ENCODE data around the gene CACHD1.

Gene CACHD1

DNA sequence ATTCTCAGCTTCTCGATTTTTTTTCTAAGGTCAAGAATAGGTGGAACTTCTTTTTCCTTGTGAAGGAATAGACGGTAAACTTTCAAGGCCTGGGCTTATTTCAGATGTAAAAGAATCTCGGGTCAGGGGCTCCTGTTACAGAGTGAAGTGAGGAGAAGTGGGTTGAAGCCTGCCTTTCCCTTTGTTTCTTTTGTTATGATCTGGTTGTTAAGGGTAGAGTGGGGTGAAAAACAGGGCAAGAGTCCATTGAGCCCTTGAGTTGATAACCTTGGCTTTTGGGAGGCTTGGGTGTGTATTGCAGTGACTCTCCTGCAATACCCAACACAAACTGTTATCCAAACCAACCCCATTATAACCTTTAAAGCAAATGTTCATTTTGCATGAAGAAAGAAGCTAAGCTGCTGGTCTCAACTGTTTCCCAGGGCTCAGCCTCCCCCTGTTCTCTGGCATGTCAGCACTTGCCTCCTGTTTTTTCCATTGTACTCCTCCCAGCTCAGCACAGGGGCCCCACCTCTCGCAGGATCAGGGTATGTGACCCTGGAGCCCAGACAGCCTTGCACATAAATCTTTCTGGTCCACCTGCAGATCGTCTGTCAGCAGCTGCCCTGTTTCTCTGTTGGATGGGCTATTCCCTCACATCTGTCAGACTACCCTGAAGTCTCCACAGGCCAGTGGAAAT lies 102.4 kb downstream of the CACHD1 start:
- Mint-ChIP-seq H3K27ac (no peak overlapping the region), H3K4me3 (no peak overlapping the region), H3K36me3 (ENCODE audit: low read depth) (no peaks in the 10 kb centered on the region), H3K27me3 (no peaks in the 10 kb centered on the region), H3K9me3 (no peaks in the 10 kb centered on the region), H3K4me1 (ENCODE audit: low read depth) (peaks cover 6% of the 10 kb centered on the region)
- intact Hi-C loops (cut with micrococcal nuclease) = no loop called here

DNA sequence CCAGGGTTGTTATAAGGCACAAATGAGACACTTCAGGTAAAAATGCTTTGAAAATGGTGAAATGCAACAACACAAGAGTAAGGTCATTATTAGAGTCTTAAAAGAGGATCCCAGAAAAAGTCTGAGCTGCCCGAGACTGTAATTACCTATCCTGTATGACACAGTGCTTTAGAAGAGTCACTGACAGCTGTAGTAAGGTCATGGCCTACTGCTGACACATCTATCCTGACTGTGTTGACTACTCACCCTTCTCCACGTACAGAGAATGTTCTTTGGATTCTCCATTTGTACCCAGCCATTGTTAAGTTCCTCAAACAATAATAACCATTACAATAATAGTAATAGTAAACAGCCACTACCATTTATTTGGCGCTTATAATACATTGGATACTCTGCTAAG lies 104.4 kb downstream of the CACHD1 start:
- no peaks in the 10 kb centered on the region for H3K36me3 Mint-ChIP-seq (ENCODE audit: low read depth)
- no peaks in the 10 kb centered on the region for H3K27me3 Mint-ChIP-seq
- intact Hi-C loops (cut with micrococcal nuclease) = no loop called here
- no peaks in the 10 kb centered on the region for H3K9me3 Mint-ChIP-seq
- H3K4me3 Mint-ChIP-seq = no peak overlapping the region
- H3K4me1 Mint-ChIP-seq (ENCODE audit: low read depth) = peaks cover 3% of the 10 kb centered on the region
- no peak overlapping the region for H3K27ac Mint-ChIP-seq

DNA sequence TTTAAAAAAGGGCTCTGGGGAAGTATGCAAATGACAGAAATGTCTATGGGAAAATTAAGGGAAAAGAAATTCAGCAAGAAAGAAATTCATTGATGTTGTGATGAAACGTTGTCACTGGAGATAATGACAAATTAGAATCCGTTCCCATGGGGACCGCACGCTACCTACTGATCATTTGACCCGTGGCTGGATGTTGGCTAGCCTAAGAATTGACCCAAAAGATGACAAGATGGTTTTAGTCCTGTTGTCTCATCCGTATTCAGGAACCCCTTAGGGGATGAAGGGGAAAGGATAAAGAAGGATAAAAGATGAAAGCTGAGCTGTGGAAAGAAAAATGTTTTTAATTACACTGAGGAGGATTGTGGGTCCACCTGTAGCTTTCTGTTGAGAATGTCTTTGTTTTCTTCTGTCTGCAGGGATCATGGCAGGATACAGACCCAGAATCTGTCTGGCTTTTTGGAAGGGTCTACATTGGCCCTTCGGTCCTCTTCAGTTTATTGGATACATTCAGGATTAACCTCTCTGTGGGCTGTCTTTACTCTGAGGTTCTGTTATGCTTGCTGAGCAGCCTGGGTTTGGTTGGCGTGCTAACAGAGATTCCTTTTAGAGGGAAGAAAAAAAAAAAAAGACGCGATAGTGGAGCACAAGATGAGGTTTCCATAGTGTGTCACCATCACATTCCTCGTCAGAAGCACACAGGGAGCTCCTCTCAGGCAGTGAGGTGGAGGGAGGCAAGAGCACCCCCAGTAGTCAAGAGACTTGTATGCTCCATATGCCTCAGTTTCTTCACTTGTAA lies 106.2 kb downstream of the CACHD1 start:
- H3K27me3 Mint-ChIP-seq = no peaks in the 10 kb centered on the region
- H3K4me1 Mint-ChIP-seq (ENCODE audit: low read depth) = no peaks in the 10 kb centered on the region
- H3K4me3 Mint-ChIP-seq = no peak overlapping the region
- no peaks in the 10 kb centered on the region for H3K36me3 Mint-ChIP-seq (ENCODE audit: low read depth)
- no peak overlapping the region for H3K27ac Mint-ChIP-seq
- intact Hi-C loops (cut with micrococcal nuclease) = no loop called here
- H3K9me3 Mint-ChIP-seq = no peaks in the 10 kb centered on the region

DNA sequence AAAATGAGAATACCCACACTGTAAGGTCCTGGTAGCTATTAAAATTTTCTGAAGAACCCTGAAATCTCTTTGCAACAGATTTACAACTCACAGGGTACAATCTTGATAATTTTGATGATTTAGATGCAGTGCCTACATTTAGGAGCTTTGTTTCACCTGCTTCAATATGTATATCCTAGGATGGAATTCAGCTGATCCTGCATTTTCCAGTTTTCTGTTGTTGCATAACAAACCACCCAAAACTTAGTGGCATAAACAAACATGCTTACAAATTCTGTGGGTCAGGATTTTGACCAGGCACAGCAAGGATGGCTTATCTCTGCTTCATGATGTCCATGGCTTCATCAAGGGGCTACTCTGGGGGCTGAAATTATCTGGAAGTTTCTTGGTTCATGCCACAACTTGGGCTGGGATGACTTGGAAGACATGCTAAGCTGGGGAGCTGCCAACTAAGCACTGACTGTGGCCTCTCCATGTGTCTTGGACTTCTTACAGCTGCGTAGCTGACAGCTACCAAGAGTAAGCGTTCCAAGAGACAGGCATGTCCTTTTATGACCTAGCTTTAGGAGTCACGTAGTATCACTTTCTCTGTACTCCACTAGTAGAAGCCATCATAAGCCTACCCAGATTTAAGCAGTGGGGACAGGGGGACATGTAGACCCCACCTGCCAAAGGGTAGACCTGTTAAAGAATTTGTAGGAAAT lies 108.5 kb downstream of the CACHD1 start:
- H3K9me3 Mint-ChIP-seq = no peaks in the 10 kb centered on the region
- H3K27ac Mint-ChIP-seq = no peak overlapping the region
- H3K4me1 Mint-ChIP-seq (ENCODE audit: low read depth) = no peaks in the 10 kb centered on the region
- H3K36me3 Mint-ChIP-seq (ENCODE audit: low read depth) = no peaks in the 10 kb centered on the region
- no peaks in the 10 kb centered on the region for H3K27me3 Mint-ChIP-seq
- intact Hi-C loops (cut with micrococcal nuclease) = no loop called here
- H3K4me3 Mint-ChIP-seq = no peak overlapping the region

DNA sequence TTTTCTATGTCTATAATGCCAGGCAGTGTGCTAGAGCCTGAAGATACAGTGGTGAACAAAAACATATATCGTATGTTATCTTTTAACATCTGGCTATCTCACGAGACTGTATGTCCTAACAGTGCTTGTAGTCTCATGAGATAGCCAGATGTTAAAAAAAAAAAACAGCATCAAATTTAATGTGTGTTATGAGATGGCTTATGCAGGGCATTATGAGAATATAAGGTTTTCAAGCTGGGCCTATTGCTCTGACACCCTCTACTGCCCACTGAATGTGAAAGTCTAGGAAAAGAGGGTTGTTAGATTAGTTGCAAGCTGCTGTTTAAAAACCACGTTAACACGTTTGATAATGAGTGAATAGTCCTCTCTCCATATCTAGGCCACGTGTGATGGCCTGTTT lies 109.8 kb downstream of the CACHD1 start:
- no peaks in the 10 kb centered on the region for H3K4me1 Mint-ChIP-seq (ENCODE audit: low read depth)
- H3K27me3 Mint-ChIP-seq = no peaks in the 10 kb centered on the region
- H3K27ac Mint-ChIP-seq = no peak overlapping the region
- no peaks in the 10 kb centered on the region for H3K36me3 Mint-ChIP-seq (ENCODE audit: low read depth)
- intact Hi-C loops (cut with micrococcal nuclease) = no loop called here
- H3K4me3 Mint-ChIP-seq = no peak overlapping the region
- no peaks in the 10 kb centered on the region for H3K9me3 Mint-ChIP-seq

DNA sequence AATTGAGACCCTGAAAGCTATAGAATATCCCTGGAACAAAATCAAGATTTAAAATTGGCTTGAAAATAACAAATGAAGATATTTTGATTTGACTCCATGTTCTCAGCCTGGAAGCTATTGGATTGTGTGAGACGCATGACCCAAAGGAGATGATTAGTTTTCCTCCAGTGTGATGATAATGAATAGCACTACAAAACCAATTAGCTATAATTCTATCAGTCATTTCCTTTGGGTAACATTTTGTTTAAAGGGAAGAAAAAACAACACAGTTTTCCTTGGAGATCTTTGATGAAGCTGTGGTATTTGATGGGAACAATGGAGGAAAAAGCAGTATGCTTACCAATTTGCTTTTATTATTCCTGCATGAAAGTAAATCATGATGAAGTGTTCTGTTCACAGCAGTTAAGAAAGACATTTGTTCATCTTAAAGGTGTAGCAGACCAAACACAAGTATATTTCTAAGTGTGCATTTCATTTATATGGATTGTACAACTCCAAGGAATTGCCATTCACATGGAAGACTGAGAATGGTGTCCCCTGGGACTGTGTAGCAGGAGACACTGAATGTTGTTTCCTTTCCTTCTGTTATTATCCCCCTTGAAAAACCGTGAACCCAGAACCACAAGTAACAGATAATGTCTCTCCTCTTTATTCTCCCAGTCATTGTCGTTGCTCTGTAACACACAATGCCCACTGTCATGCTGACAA lies 111.4 kb downstream of the CACHD1 start:
- intact Hi-C loops (cut with micrococcal nuclease) = no loop called here
- H3K36me3 Mint-ChIP-seq (ENCODE audit: low read depth) = no peaks in the 10 kb centered on the region
- no peak overlapping the region for H3K4me3 Mint-ChIP-seq
- no peaks in the 10 kb centered on the region for H3K4me1 Mint-ChIP-seq (ENCODE audit: low read depth)
- no peak overlapping the region for H3K27ac Mint-ChIP-seq
- H3K9me3 Mint-ChIP-seq = no peaks in the 10 kb centered on the region
- no peaks in the 10 kb centered on the region for H3K27me3 Mint-ChIP-seq

DNA sequence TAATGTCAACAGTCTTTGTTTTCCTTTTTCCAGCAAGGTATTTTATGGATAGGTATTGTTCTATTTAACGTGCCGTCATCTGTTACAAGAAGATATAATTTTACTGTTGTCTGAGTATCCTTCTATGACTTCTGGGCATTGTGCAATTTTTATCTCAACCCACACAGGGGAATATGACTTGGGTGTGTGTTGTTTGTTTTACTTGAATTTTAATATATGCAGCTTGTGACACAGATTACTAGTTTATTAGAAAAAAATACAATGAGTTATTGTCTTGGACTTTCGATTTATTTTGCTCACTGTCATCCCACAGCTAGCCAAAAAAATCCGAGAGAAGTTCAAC lies 111.9 kb downstream of the CACHD1 start:
- H3K27me3 Mint-ChIP-seq = no peaks in the 10 kb centered on the region
- intact Hi-C loops (cut with micrococcal nuclease) = no loop called here
- no peaks in the 10 kb centered on the region for H3K4me1 Mint-ChIP-seq (ENCODE audit: low read depth)
- no peaks in the 10 kb centered on the region for H3K9me3 Mint-ChIP-seq
- H3K27ac Mint-ChIP-seq = no peak overlapping the region
- H3K36me3 Mint-ChIP-seq (ENCODE audit: low read depth) = no peaks in the 10 kb centered on the region
- no peak overlapping the region for H3K4me3 Mint-ChIP-seq

DNA sequence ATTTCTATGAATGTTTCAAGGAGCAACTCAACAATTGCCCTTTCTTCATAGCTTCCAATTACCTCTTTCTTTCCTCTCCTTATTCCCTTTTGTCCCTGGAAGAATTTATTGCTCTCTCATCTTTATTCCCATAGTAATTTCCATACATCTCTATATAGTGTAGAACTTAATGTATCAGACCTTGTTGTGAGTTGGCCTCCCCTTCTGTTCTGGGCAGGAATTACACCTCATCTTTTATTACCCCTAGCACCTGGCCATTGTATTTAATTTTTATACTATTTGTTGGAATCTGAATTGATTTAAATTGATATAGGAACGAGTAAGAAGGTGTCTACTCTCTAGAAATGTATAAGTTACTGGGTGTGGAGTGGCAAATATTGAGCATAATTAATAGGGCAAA lies 114.5 kb downstream of the CACHD1 start:
- no peaks in the 10 kb centered on the region for H3K36me3 Mint-ChIP-seq (ENCODE audit: low read depth)

DNA sequence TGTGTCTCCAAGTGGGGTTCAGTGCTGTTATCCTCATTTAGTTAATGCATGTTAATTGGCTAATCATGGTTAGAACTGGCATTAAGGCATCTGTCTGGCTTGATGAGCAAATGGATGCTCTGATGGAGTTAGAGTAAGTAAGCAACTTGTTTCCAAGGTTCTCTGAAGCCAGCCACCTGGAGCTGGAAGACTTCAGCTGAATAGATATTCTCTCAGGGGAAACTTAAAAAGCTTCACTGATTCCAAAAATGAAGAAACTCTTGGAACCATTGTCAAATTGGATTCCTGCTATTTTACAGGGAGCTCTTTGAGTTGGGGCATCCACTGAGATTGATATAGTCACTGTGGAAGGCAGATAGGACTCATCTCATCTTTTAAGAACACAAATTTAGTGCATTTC lies 118.9 kb downstream of the CACHD1 start:
- Mint-ChIP-seq H3K36me3 (ENCODE audit: low read depth) (no peaks in the 10 kb centered on the region), H3K4me3 (no peak overlapping the region)
- intact Hi-C loops (cut with micrococcal nuclease) = no loop called here

More for the DNA sequence above, 114.5 kb downstream of the CACHD1 start:
- intact Hi-C loops (cut with micrococcal nuclease) = no loop called here
- H3K27me3 Mint-ChIP-seq = no peaks in the 10 kb centered on the region
- no peaks in the 10 kb centered on the region for H3K9me3 Mint-ChIP-seq
- no peak overlapping the region for H3K4me3 Mint-ChIP-seq
- no peaks in the 10 kb centered on the region for H3K4me1 Mint-ChIP-seq (ENCODE audit: low read depth)
- H3K27ac Mint-ChIP-seq = no peak overlapping the region

DNA sequence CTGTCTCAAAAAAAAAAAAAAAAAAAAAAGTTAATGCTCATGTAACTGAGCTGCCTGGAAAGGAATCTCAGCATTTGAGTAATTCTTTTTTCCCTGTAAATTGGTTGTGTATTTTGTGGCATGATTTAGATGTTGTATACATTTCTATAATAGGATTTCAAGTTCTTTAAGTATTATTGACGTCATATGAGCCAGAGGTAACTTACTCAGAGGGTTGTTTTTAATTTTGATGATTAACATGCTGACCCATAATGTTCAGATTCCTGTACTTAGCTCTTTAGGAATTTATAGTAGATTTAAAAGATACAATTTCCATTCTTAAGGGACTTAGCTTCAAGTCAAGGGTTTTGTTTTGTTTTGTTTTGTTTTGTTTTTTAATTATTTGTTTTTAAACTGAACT lies 120.4 kb downstream of the CACHD1 start:
- Mint-ChIP-seq H3K4me1 (ENCODE audit: low read depth) (no peaks in the 10 kb centered on the region), H3K27me3 (no peaks in the 10 kb centered on the region), H3K9me3 (no peaks in the 10 kb centered on the region), H3K27ac (no peak overlapping the region), H3K36me3 (ENCODE audit: low read depth) (no peaks in the 10 kb centered on the region), H3K4me3 (no peak overlapping the region)
- intact Hi-C loops (cut with micrococcal nuclease) = no loop called here

More for the DNA sequence above, 118.9 kb downstream of the CACHD1 start:
- Mint-ChIP-seq H3K9me3 (no peaks in the 10 kb centered on the region), H3K27ac (no peak overlapping the region), H3K27me3 (no peaks in the 10 kb centered on the region), H3K4me1 (ENCODE audit: low read depth) (no peaks in the 10 kb centered on the region)

DNA sequence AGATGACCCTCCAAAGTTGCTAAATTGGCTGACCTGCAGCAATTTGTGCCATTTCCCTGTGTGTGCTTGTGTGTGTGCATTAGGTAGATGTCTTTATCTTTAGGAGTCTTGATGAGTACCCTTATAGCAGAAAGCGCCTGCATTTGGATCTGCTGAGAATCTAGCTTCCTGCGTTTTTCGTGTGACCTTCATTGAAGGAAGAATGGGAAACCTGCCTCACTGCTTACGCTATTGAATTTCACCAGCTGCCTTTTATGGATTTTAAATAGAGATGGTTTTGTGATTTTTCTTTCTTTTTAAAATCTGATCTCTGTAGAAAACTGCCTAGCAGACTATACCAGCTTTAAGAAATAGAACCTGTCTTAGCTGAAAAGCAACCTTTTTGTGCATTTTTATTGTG lies 124.5 kb downstream of the CACHD1 start:
- Mint-ChIP-seq H3K27me3 (no peaks in the 10 kb centered on the region), H3K36me3 (ENCODE audit: low read depth) (no peaks in the 10 kb centered on the region), H3K9me3 (no peaks in the 10 kb centered on the region), H3K27ac (no peak overlapping the region), H3K4me3 (no peak overlapping the region), H3K4me1 (ENCODE audit: low read depth) (peaks cover 4% of the 10 kb centered on the region)
- intact Hi-C loops (cut with micrococcal nuclease) = no loop called here

DNA sequence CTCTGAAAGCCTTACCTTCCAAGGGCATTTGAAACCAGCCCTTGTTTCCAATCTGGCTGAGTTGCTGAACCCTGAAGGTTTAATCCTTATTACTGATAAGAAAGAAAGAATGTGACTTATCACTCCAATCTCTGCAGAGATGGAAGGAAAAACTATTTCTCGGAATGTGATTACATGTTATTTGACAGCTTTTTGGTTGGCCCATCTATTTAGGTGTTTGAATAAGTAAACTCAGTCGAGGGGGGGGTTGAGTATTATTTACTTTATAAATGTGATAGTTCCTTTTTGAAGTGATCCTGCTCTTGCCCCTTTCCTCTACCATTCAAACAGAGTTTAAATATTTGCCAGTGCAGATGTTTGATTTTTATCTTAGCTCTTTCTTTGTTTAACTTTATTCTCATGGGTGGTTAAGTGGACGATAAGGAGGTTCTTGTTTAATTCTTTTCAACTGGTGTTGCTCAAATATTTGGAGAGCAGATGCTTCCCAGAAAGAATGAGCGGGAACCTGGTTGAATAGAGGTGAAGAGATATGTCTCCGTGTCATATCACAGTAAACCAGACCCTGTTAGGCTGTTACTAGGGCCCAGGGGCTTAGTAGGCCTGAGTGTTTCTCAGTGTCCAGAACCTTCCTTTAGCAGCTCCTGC lies 126.1 kb downstream of the CACHD1 start:
- intact Hi-C loops (cut with micrococcal nuclease) = no loop called here
- Mint-ChIP-seq H3K27ac (no peak overlapping the region), H3K36me3 (ENCODE audit: low read depth) (no peaks in the 10 kb centered on the region), H3K9me3 (no peaks in the 10 kb centered on the region), H3K4me3 (no peak overlapping the region), H3K4me1 (ENCODE audit: low read depth) (peaks cover 6% of the 10 kb centered on the region), H3K27me3 (no peaks in the 10 kb centered on the region)

DNA sequence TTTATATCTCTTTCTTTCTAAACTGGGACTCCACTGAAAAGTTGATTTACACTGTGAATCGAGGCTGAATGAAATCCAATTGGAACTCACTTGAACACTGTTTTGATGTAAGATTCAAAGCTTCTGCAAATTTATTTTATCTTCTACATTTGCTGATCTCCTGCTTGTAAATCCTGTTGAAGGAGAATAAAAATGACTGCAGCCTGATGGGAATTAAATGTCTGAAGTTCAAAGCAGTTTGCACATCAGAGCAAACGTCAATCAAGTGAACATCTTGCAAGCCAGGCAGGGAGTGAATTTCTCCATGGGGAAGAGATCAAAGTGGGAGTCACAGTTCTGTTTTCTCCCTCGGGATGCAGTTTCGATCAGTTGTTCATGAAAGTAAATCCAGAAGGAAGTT lies 127.2 kb downstream of the CACHD1 start:
- Mint-ChIP-seq H3K27ac (no peak overlapping the region), H3K4me3 (no peak overlapping the region), H3K9me3 (no peaks in the 10 kb centered on the region), H3K36me3 (ENCODE audit: low read depth) (no peaks in the 10 kb centered on the region), H3K27me3 (no peaks in the 10 kb centered on the region), H3K4me1 (ENCODE audit: low read depth) (peaks cover 6% of the 10 kb centered on the region)
- intact Hi-C loops (cut with micrococcal nuclease) = no loop called here
